ENCODE data around the gene CLK4. TPM values are rescaled to one million over a fixed set of nuclear protein-coding genes. Genes with fewer than 3 reads are reported as not detected.

CLK4 gene
- total RNA-seq, 1 experiment from 2014 or later = 16.0 TPM

GRCh38 chr5:178564397-178564796 is 62.5 kb downstream of the CLK4 start:
- Mint-ChIP-seq H3K27me3 (ENCODE audit: low read depth) (peaks cover 4% of the 10 kb centered on the region; the same call in 1 of the 2 replicates), H3K4me1 (peaks cover 45% of the 10 kb centered on the region), H3K9me3 (no peaks in the 10 kb centered on the region), H3K36me3 (peaks cover 8% of the 10 kb centered on the region), H3K4me3 (peak overlapping the region; percentile 48), H3K27ac (peak overlapping the region; percentile 85)
- DNase-seq (ENCODE audit: low spot score) (no peak), ATAC-seq (peak; percentile 34)
- TF ChIP-seq, protein P1, sequence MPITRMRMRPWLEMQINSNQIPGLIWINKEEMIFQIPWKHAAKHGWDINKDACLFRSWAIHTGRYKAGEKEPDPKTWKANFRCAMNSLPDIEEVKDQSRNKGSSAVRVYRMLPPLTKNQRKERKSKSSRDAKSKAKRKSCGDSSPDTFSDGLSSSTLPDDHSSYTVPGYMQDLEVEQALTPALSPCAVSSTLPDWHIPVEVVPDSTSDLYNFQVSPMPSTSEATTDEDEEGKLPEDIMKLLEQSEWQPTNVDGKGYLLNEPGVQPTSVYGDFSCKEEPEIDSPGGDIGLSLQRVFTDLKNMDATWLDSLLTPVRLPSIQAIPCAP (CRISPR knock-in tag; IDR thresholded peaks at IDR 0.05) = no peak
- no peak for TF ChIP-seq SOX15 (CRISPR knock-in tag; IDR thresholded peaks at IDR 0.05)
- TF ChIP-seq FOXK1 (CRISPR knock-in tag; IDR thresholded peaks at IDR 0.05) = no peak
- CTCF ChIA-PET = interaction anchor here (1.5 to 2.3 kb wide), 3 partner anchors 25 to 281 kb away, joined by 4 to 8 read pairs (median 6); partner anchors contain the start of gene COL23A1
- POLR2A ChIA-PET = no interaction called here

GRCh38 chr5:178563621-178564020 is 63.2 kb downstream of the CLK4 start:
- H3K27ac Mint-ChIP-seq = peak overlapping the region; percentile 17; the same call in 1 of the 2 replicates
- DNase-seq (ENCODE audit: low spot score) (no peak), ATAC-seq (no peak)
- peaks cover 13% of the 10 kb centered on the region for H3K36me3 Mint-ChIP-seq
- POLR2A ChIA-PET = interaction anchor here (0.7 kb wide), 1 partner anchor 415 kb away, joined by 3 read pairs; no protein-coding TSS in a partner anchor
- no peaks in the 10 kb centered on the region for H3K9me3 Mint-ChIP-seq
- peaks cover 4% of the 10 kb centered on the region; the same call in 1 of the 2 replicates for H3K27me3 Mint-ChIP-seq (ENCODE audit: low read depth)
- CTCF ChIA-PET = interaction anchor here (0.7 to 2.3 kb wide), 4 partner anchors 26 to 280 kb away, joined by 4 to 8 read pairs (median 6); partner anchors contain the start of gene COL23A1
- no peak overlapping the region for H3K4me3 Mint-ChIP-seq
- peaks cover 49% of the 10 kb centered on the region for H3K4me1 Mint-ChIP-seq
- TF ChIP-seq JAZF1 (CRISPR knock-in tag; IDR thresholded peaks at IDR 0.05) (no peak), ZNF121 (CRISPR knock-in tag; IDR thresholded peaks at IDR 0.05) (peak; percentile 33; the same call in 1 of the 2 replicates), ZNF416 (CRISPR knock-in tag; IDR thresholded peaks at IDR 0.05) (no peak)

- H3K27me3 Mint-ChIP-seq (ENCODE audit: low read depth) = peaks cover 4% of the 10 kb centered on the region; the same call in 1 of the 2 replicates
- POLR2A ChIA-PET = interaction anchor here (0.7 kb wide), 1 partner anchor 35 kb away, joined by 5 read pairs; no protein-coding TSS in a partner anchor
- no peak overlapping the region for H3K4me3 Mint-ChIP-seq
- peak overlapping the region; percentile 86 for H3K27ac Mint-ChIP-seq
- peaks cover 56% of the 10 kb centered on the region for H3K4me1 Mint-ChIP-seq
- CTCF ChIA-PET = interaction anchor here (0.7 to 3.1 kb wide), 6 partner anchors 9 to 649 kb away, joined by 3 to 9 read pairs (median 4); partner anchors contain the start of gene COL23A1
- DNase-seq (ENCODE audit: low spot score) (no peak), ATAC-seq (no peak; the same call in 1 of the 2 replicates)
- peaks cover 13% of the 10 kb centered on the region for H3K36me3 Mint-ChIP-seq
- no peaks in the 10 kb centered on the region for H3K9me3 Mint-ChIP-seq
- TF ChIP-seq CREM (CRISPR knock-in tag; IDR thresholded peaks at IDR 0.05) (no peak), ELF4 (CRISPR knock-in tag; IDR thresholded peaks at IDR 0.05; ENCODE audit: low read depth) (no peak), JUN (CRISPR knock-in tag; IDR thresholded peaks at IDR 0.05) (no peak), MLX (CRISPR knock-in tag; IDR thresholded peaks at IDR 0.05) (no peak), ZNF512 (CRISPR knock-in tag; IDR thresholded peaks at IDR 0.05; ENCODE audit: borderline replicate concordance) (no peak), TCF7 (CRISPR knock-in tag; IDR thresholded peaks at IDR 0.05; ENCODE audit: low read depth) (no peak), TP53 (CRISPR knock-in tag; IDR thresholded peaks at IDR 0.05) (no peak), KAT7 (CRISPR knock-in tag; IDR thresholded peaks at IDR 0.05; ENCODE audit: borderline replicate concordance) (no peak), TEAD4 (CRISPR knock-in tag; IDR thresholded peaks at IDR 0.05) (no peak)
- TF ChIP-seq, protein P2, sequence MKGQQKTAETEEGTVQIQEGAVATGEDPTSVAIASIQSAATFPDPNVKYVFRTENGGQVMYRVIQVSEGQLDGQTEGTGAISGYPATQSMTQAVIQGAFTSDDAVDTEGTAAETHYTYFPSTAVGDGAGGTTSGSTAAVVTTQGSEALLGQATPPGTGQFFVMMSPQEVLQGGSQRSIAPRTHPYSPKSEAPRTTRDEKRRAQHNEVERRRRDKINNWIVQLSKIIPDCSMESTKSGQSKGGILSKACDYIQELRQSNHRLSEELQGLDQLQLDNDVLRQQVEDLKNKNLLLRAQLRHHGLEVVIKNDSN (CRISPR knock-in tag; IDR thresholded peaks at IDR 0.05) = no peak
- TF ChIP-seq, protein P3, sequence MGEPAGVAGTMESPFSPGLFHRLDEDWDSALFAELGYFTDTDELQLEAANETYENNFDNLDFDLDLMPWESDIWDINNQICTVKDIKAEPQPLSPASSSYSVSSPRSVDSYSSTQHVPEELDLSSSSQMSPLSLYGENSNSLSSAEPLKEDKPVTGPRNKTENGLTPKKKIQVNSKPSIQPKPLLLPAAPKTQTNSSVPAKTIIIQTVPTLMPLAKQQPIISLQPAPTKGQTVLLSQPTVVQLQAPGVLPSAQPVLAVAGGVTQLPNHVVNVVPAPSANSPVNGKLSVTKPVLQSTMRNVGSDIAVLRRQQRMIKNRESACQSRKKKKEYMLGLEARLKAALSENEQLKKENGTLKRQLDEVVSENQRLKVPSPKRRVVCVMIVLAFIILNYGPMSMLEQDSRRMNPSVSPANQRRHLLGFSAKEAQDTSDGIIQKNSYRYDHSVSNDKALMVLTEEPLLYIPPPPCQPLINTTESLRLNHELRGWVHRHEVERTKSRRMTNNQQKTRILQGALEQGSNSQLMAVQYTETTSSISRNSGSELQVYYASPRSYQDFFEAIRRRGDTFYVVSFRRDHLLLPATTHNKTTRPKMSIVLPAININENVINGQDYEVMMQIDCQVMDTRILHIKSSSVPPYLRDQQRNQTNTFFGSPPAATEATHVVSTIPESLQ (CRISPR knock-in tag; IDR thresholded peaks at IDR 0.05) = no peak
- TF ChIP-seq, protein P4, sequence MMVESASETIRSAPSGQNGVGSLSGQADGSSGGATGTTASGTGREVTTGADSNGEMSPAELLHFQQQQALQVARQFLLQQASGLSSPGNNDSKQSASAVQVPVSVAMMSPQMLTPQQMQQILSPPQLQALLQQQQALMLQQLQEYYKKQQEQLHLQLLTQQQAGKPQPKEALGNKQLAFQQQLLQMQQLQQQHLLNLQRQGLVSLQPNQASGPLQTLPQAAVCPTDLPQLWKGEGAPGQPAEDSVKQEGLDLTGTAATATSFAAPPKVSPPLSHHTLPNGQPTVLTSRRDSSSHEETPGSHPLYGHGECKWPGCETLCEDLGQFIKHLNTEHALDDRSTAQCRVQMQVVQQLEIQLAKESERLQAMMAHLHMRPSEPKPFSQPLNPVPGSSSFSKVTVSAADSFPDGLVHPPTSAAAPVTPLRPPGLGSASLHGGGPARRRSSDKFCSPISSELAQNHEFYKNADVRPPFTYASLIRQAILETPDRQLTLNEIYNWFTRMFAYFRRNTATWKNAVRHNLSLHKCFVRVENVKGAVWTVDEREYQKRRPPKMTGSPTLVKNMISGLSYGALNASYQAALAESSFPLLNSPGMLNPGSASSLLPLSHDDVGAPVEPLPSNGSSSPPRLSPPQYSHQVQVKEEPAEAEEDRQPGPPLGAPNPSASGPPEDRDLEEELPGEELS (CRISPR knock-in tag; IDR thresholded peaks at IDR 0.05) = no peak
- TF ChIP-seq, protein P5, sequence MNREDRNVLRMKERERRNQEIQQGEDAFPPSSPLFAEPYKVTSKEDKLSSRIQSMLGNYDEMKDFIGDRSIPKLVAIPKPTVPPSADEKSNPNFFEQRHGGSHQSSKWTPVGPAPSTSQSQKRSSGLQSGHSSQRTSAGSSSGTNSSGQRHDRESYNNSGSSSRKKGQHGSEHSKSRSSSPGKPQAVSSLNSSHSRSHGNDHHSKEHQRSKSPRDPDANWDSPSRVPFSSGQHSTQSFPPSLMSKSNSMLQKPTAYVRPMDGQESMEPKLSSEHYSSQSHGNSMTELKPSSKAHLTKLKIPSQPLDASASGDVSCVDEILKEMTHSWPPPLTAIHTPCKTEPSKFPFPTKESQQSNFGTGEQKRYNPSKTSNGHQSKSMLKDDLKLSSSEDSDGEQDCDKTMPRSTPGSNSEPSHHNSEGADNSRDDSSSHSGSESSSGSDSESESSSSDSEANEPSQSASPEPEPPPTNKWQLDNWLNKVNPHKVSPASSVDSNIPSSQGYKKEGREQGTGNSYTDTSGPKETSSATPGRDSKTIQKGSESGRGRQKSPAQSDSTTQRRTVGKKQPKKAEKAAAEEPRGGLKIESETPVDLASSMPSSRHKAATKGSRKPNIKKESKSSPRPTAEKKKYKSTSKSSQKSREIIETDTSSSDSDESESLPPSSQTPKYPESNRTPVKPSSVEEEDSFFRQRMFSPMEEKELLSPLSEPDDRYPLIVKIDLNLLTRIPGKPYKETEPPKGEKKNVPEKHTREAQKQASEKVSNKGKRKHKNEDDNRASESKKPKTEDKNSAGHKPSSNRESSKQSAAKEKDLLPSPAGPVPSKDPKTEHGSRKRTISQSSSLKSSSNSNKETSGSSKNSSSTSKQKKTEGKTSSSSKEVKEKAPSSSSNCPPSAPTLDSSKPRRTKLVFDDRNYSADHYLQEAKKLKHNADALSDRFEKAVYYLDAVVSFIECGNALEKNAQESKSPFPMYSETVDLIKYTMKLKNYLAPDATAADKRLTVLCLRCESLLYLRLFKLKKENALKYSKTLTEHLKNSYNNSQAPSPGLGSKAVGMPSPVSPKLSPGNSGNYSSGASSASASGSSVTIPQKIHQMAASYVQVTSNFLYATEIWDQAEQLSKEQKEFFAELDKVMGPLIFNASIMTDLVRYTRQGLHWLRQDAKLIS (CRISPR knock-in tag; IDR thresholded peaks at IDR 0.05; ENCODE audit: borderline replicate concordance) = no peak
Measured at GRCh38 chr5:178561746-178562264, 65.0 kb downstream of the CLK4 start.

Data from WTC11 (cell line).